ENCODE data around the gene NPIPA1.
"Not testable (repeated sequence)": the region's sequence is repeated elsewhere in the genome, so short reads cannot be mapped to it uniquely, and the experiment has no call there.

The NPIPA1 gene

GRCh38 chr16:14923394-14924088 is 13.7 kb upstream of the NPIPA1 start:
- DNase-seq (ENCODE audit: low spot score in 2 of 2); H3K4me3 Mint-ChIP-seq; H3K9me3 Mint-ChIP-seq; ATAC-seq; H3K4me1 Mint-ChIP-seq; H3K27ac Mint-ChIP-seq; H3K36me3 Mint-ChIP-seq: not testable (repeated sequence)

GRCh38 chr16:14924359-14924758 is 12.9 kb upstream of the NPIPA1 start:
- H3K4me3 Mint-ChIP-seq; ATAC-seq; H3K9me3 Mint-ChIP-seq; H3K4me1 Mint-ChIP-seq; H3K27ac Mint-ChIP-seq; H3K36me3 Mint-ChIP-seq; DNase-seq (ENCODE audit: low spot score in 2 of 2): not testable (repeated sequence)

DNA sequence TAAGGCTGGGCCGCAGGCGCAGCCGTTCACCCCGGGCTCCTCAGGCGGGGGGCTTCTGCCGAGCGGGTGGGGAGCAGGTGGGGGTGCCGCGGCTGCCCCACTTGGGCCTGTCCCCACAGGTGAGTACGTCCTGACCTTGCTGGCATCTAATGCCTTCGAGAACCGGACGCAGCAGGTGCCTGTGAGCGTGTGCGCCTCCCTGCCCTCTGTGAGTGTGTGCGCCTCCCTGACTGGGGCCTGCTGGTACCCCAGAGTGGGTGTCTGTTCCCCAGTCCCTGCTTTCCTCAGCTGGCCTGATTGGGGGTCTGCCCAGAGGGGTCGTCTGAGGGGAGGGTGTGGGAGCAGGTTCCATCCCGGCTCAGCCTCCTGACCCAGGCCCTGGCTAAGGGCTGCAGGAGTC is 12.3 kb upstream of the NPIPA1 start:
- DNase-seq (ENCODE audit: low spot score in 2 of 2); ATAC-seq; H3K36me3 Mint-ChIP-seq; H3K9me3 Mint-ChIP-seq; H3K4me3 Mint-ChIP-seq; H3K27ac Mint-ChIP-seq; H3K4me1 Mint-ChIP-seq: not testable (repeated sequence)

DNA sequence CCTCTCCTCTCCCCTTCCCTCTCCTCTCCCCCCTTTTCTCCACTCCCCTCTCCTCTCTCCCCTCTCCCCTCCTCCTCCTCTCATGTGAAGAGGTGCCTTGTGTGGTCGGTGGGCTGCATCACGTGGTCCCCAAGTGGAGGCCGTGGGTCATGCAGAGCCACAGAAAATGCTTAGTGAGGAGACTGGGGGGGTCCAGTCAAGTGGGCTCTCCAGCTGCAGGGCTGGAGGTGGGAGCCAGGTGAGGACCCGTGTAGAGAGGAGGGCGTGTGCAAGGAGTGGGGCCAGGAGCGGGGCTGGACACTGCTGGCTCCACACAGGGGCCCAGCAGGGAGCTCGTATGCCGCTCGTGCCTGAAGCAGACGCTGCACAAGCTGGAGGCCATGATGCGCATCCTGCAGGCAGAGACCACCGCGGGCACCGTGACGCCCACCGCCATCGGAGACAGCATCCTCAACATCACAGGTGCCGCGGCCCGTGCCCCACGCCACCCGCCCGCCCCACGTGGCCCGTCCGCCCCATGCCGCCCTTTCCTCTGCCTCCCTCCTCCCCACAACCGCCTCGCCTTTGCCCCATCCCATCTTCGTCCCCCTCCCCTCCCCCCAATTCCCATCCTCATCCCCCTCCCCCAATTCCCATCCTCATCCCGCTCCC is 9.1 kb upstream of the NPIPA1 start:
- DNase-seq (ENCODE audit: low spot score in 2 of 2) (peak in 1 of 2 donors; percentile 46), ATAC-seq (peak; percentile 61)
- H3K36me3 Mint-ChIP-seq, H3K4me3 Mint-ChIP-seq, H3K9me3 Mint-ChIP-seq, H3K4me1 Mint-ChIP-seq: not testable (repeated sequence)
- peak overlapping the region; percentile 77 for H3K27ac Mint-ChIP-seq

DNA sequence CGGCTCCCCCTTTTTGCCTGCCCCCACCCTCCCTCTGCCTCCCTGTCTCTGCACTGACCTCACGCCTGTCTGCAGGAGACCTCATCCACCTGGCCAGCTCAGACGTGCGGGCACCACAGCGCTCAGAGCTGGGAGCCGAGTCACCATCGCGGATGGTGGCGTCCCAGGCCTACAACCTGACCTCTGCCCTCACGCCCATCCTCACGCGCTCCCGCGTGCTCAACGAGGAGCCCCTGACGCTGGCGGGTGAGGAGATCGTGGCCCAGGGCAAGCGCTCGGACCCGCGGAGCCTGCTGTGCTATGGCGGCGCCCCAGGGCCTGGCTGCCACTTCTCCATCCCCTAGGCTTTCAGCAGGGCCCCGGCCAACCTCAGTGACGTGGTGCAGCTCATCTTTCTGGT is 8.1 kb upstream of the NPIPA1 start:
- not testable (repeated sequence) for H3K9me3 Mint-ChIP-seq; H3K27ac Mint-ChIP-seq; H3K4me1 Mint-ChIP-seq; H3K4me3 Mint-ChIP-seq; H3K36me3 Mint-ChIP-seq; ATAC-seq; DNase-seq (ENCODE audit: low spot score in 2 of 2)

DNA sequence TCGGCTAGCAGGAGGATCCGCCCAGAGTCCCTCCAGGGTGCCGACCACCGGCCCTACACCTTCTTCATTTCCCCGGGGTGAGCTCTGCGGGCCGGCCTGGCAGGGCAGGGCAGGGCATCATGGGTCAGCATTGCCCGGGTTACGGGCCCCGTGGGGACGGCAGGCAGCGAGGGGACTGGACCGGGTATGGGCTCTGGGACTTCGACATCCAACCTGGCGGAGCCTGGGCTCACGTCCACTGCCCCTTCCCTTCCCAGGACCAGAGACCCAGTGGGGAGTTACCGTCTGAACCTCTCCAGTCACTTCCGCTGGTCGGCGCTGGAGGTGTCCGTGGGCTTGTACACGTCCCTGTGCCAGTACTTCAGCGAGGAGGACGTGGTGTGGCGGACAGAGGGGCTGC is 7.0 kb upstream of the NPIPA1 start:
- peak in 1 of 2 donors; percentile 28 for DNase-seq (ENCODE audit: low spot score in 2 of 2)
- not testable (repeated sequence) for H3K9me3 Mint-ChIP-seq, H3K4me3 Mint-ChIP-seq, ATAC-seq, H3K27ac Mint-ChIP-seq, H3K4me1 Mint-ChIP-seq, H3K36me3 Mint-ChIP-seq

GRCh38 chr16:14930971-14931370 is 6.3 kb upstream of the NPIPA1 start:
- H3K27ac Mint-ChIP-seq, H3K4me1 Mint-ChIP-seq: not testable (repeated sequence)

GRCh38 chr16:14932581-14933375 is 4.5 kb upstream of the NPIPA1 start:
- not testable (repeated sequence) for H3K36me3 Mint-ChIP-seq, H3K4me1 Mint-ChIP-seq, H3K9me3 Mint-ChIP-seq, ATAC-seq, H3K27ac Mint-ChIP-seq, H3K4me3 Mint-ChIP-seq
- peak in 1 of 2 donors; percentile 48 for DNase-seq (ENCODE audit: low spot score in 2 of 2)

More at GRCh38 chr16:14930971-14931370, 6.3 kb upstream of the NPIPA1 start:
- not testable (repeated sequence) for H3K36me3 Mint-ChIP-seq, ATAC-seq, H3K4me3 Mint-ChIP-seq, H3K9me3 Mint-ChIP-seq
- DNase-seq (ENCODE audit: low spot score in 2 of 2): peak in 1 of 2 donors; percentile 43

GRCh38 chr16:14937994-14938393 is 751 bp downstream of the NPIPA1 start:
- H3K27ac Mint-ChIP-seq, H3K36me3 Mint-ChIP-seq, H3K4me3 Mint-ChIP-seq: not testable (repeated sequence)

DNA sequence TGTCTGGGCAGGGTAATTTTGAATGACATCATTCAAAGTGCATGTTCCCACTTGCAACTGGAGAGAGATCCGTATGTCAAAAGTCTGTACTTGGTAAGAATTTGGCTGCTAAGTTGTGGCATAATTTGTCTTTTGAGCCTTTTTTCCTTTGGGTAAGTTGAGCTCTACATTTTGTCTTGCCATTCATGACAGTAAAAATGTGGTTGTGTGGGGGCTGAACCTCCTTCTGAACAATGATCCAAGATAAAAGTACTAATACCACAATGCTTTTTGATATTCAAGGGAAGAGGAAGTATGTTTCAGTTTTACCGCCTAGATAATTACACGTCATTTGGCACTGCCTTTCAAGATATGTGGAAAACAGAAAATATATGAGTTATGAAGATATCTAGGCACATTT is 5.4 kb downstream of the NPIPA1 start:
- not testable (repeated sequence) for H3K4me3 Mint-ChIP-seq; DNase-seq (ENCODE audit: low spot score in 2 of 2); H3K9me3 Mint-ChIP-seq; ATAC-seq; H3K4me1 Mint-ChIP-seq; H3K36me3 Mint-ChIP-seq; H3K27ac Mint-ChIP-seq

More at GRCh38 chr16:14937994-14938393, 751 bp downstream of the NPIPA1 start:
- DNase-seq (ENCODE audit: low spot score in 2 of 2): peak in 1 of 2 donors; percentile 44
- H3K9me3 Mint-ChIP-seq, H3K4me1 Mint-ChIP-seq, ATAC-seq: not testable (repeated sequence)

GRCh38 chr16:14955546-14956231 is 18.4 kb downstream of the NPIPA1 start:
- DNase-seq (ENCODE audit: low spot score in 2 of 2): no peak
- H3K4me1 Mint-ChIP-seq: no peaks in the 10 kb centered on the region
- ATAC-seq: no peak
- peak overlapping the region; percentile 52 for H3K27ac Mint-ChIP-seq
- no peak overlapping the region for H3K4me3 Mint-ChIP-seq
- no peaks in the 10 kb centered on the region for H3K9me3 Mint-ChIP-seq
- H3K36me3 Mint-ChIP-seq: no peaks in the 10 kb centered on the region

DNA sequence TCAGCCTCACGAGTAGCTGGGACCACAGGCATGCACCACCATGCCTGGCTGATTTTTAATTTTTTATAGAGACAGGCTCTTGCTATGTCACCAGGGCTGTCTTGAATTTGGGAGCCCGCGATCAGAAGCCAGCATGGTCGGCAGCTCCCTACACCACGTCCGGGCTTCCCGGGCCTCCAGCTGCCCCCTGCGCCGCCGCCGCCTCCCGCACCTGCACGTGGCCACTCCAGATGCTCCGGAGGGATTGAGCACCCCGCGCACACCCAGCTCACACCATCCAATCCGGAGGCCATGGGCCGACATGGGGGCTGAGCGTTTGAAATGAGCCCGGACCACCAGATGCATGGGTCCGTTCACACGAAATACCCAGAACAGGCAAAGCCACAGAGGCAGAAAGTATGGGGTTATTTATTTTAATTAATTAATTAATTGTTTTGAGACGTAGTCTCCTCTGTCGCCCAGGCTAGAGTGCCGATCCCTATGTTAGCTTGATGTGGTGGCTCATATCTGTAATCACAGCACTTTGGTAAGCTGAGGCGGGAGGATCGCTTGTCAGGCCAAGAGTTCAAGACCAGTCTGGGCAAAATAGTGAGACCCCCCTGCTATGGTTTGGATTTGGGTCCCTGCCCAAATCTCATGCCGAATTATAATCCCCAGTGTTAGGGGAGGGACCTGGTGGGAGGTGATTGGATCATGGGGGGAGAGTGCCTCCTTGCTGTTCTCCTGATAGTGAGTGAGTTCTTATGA is 20.5 kb downstream of the NPIPA1 start:
- no peak overlapping the region for H3K4me3 Mint-ChIP-seq
- no peaks in the 10 kb centered on the region for H3K9me3 Mint-ChIP-seq
- H3K4me1 Mint-ChIP-seq: no peaks in the 10 kb centered on the region
- no peak overlapping the region for H3K27ac Mint-ChIP-seq
- ATAC-seq (no peak), DNase-seq (ENCODE audit: low spot score in 2 of 2) (no peak)
- no peaks in the 10 kb centered on the region for H3K36me3 Mint-ChIP-seq

DNA sequence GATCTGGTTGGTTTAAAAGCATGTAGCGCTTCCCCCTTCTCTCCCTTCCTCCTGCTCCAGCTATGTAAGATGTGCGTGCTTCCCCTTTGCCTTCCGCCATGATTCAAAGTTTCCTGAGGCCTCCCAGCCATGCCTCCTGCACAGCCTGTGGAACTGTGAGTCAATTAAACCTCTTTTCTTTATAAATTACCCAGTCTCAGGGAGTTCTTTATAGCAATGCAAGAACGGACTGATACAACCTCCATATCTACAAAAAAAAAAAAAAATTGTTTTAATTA is 21.0 kb downstream of the NPIPA1 start:
- DNase-seq (ENCODE audit: low spot score in 2 of 2) (no peak), ATAC-seq (no peak)
- H3K9me3 Mint-ChIP-seq: no peaks in the 10 kb centered on the region
- H3K36me3 Mint-ChIP-seq: no peaks in the 10 kb centered on the region
- no peaks in the 10 kb centered on the region for H3K4me1 Mint-ChIP-seq
- no peak overlapping the region for H3K27ac Mint-ChIP-seq
- H3K4me3 Mint-ChIP-seq: no peak overlapping the region

DNA sequence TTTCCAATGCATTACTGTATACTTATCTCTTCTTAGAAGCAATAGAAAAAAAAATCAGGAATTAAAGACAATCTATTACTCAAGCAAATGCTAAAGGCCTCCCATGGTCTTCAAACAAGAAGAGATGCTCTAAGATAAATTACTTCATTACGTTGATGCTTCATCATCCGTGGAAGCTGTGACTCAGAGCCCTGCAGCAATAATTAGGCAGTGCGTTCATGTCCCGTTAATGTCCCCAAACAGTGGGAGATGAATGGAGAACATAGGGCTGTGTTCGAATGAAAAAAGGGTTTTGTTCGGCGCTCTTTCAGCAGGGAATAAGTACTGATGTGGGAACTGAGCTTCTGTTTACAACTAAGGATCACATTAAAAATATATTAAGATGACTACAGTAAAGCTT is 21.7 kb downstream of the NPIPA1 start:
- H3K27ac Mint-ChIP-seq: no peak overlapping the region
- DNase-seq (ENCODE audit: low spot score in 2 of 2): no peak
- H3K4me3 Mint-ChIP-seq: no peak overlapping the region
- no peak for ATAC-seq
- H3K36me3 Mint-ChIP-seq: no peaks in the 10 kb centered on the region
- H3K9me3 Mint-ChIP-seq: no peaks in the 10 kb centered on the region
- no peaks in the 10 kb centered on the region for H3K4me1 Mint-ChIP-seq

Data from stimulated activated effector memory CD8-positive, alpha-beta T cell treated with anti-CD3 and anti-CD28 coated beads, Interleukin-12 subunit alpha, Interleukin-12 subunit beta, amount 100 ng/mL, for 72 hours (primary cell).